K562 (cell line): Measurements from ENCODE around the gene VSIG4. TPM values are rescaled to one million over a fixed set of nuclear protein-coding genes. Genes with fewer than 3 reads are reported as not detected.

Experiments used
- ARID2 ChIP-seq: fragments of 450-650 bp; IDR thresholded peaks from 2 replicates; pipeline ENCODE4 v1.6.1; 2017; ENCODE audit warnings: antibody characterized with exemption, mild to moderate bottlenecking
- BRCA1 ChIP-seq, 2 experiments: fragments of 450-650 bp in 1 of 2; sonication (generic) in 1 of 2; formaldehyde crosslinking in 1 of 2; IDR thresholded peaks; 2 replicates each; pipeline versions ENCODE4 v1.5.0 to v1.6.1; 2017 to 2020; ENCODE audit warnings: mild to moderate bottlenecking in 1 of 2, missing genetic modification reagents in 1 of 2
- CBX5 ChIP-seq: IDR thresholded peaks from 2 replicates; pipeline ENCODE4 v1.6.1; 2014; ENCODE audit warnings: low read depth, borderline replicate concordance
- CCNT2 ChIP-seq: IDR thresholded peaks from 2 replicates; pipeline ENCODE4 v1.6.1; 2011; ENCODE audit warnings: borderline replicate concordance, low read depth, mild to moderate bottlenecking, moderate library complexity, mixed read lengths, low read length; ENCODE audit not compliant: insufficient read length; ENCODE audit errors: extremely low read depth
- CEBPB ChIP-seq: fragments of 450-650 bp; IDR thresholded peaks from 2 replicates; pipeline ENCODE4 v1.6.1; 2016; ENCODE audit warnings: missing genetic modification characterization, missing compliant biosample characterization
- CTCF ChIP-seq, 3 experiments: IDR thresholded peaks in 2 of 3; conservative IDR thresholded peaks in 1 of 3; 2 replicates each; pipeline ENCODE4 v1.5.1; 2011 to 2012; ENCODE audit warnings: low read length in 3 of 3, mild to moderate bottlenecking in 3 of 3, control low read depth in 2 of 3, improper control_type of control experiment in 1 of 3, inconsistent platforms in 1 of 3, low read depth in 1 of 3, mixed read lengths in 1 of 3, moderate library complexity in 1 of 3; ENCODE audit not compliant: insufficient read depth in 2 of 3
- FOXA1 ChIP-seq: fragments of 450-650 bp; IDR thresholded peaks from 2 replicates; pipeline ENCODE4 v1.6.1; 2016; ENCODE audit warnings: mild to moderate bottlenecking, borderline replicate concordance
- NEUROD1 ChIP-seq: fragments of 150-350 bp; IDR thresholded peaks from 2 replicates; pipeline ENCODE4 v1.6.1; 2014; ENCODE audit warnings: borderline replicate concordance, low read length, low read depth; ENCODE audit not compliant: partially characterized antibody
- SMAD2 ChIP-seq: fragments of 150-350 bp; IDR thresholded peaks from 2 replicates; pipeline ENCODE4 v1.6.1; 2014; ENCODE audit warnings: low read depth, mild to moderate bottlenecking, low read length
- SMARCC2 ChIP-seq: fragments of 450-650 bp; IDR thresholded peaks from 2 replicates; pipeline ENCODE4 v1.6.1; 2017; ENCODE audit warnings: antibody characterized with exemption, moderate library complexity, mild to moderate bottlenecking, low read depth
- SP1 ChIP-seq: sonication (generic); formaldehyde crosslinking; IDR thresholded peaks from 2 replicates; pipeline ENCODE4 v1.8.1; 2022; ENCODE audit warnings: mild to moderate bottlenecking, missing genetic modification reagents
- TOE1 ChIP-seq, 2 experiments: fragments of 450-650 bp in 1 of 2; sonication (generic) in 1 of 2; formaldehyde crosslinking in 1 of 2; IDR thresholded peaks; 2 replicates each; pipeline versions ENCODE4 v1.7.1 to v1.8.0; 2016 to 2022; ENCODE audit warnings: borderline replicate concordance in 2 of 2, mild to moderate bottlenecking in 2 of 2, antibody characterized with exemption in 1 of 2, inconsistent platforms in 1 of 2, low read depth in 1 of 2, missing genetic modification reagents in 1 of 2, moderate library complexity in 1 of 2
- ZNF644 ChIP-seq: fragments of 200-800 bp; sonication (Bioruptor generic); IDR thresholded peaks from 2 replicates; pipeline ENCODE4 v1.6.1; 2016; ENCODE audit warnings: low read depth, missing genetic modification characterization, missing compliant biosample characterization
- ZNF695 ChIP-seq: fragments of 450-650 bp; formaldehyde crosslinking; IDR thresholded peaks from 2 replicates; pipeline ENCODE4 v1.4.0; 2020; ENCODE audit warnings: mild to moderate bottlenecking, moderate library complexity
- polyA plus RNA-seq, 8 experiments: library from polyadenylated mRNA; depleted of rRNA in 4 of 8; stranded (reverse) in 5 of 8; unstranded in 3 of 8; fragments of >200 nt; fragmentation: Nextera tagmentation in 2 of 8; fragmentation: Illumina TruSeq in 1 of 8; extraction: Ambion mirVana in 2 of 8; extraction: Trizol in 1 of 8; gene quantifications; 2 replicates each; pipeline versions ENCODE4 v1.2.1 to v1.2.3, GENCODE V29; 2011 to 2014; ENCODE audit warnings: inconsistent platforms in 1 of 8, missing spikeins in 1 of 8
- total RNA-seq, 7 experiments: library from RNA; depleted of rRNA in 6 of 7; stranded (reverse); fragments of >200 nt in 6 of 7; fragmentation: Illumina TruSeq in 2 of 7; extraction: Trizol in 2 of 7; gene quantifications; 2 replicates each; pipeline versions ENCODE4 v1.2.1 to v1.2.3, GENCODE V29; 2011 to 2021; ENCODE audit warnings: low replicate concordance in 1 of 7
- TF ChIP-seq, protein P1 (sequence below): fragments of 250-450 bp; sonication (Bioruptor Pico); IDR thresholded peaks from 2 replicates; pipeline ENCODE4 v1.8.0; 2022; ENCODE audit warnings: inconsistent platforms
- TF ChIP-seq, protein P2 (sequence below): fragments of 250-450 bp; sonication (Bioruptor Pico); IDR thresholded peaks from 2 replicates; pipeline ENCODE4 v1.9.0; 2021; ENCODE audit warnings: mild to moderate bottlenecking, inconsistent platforms
- TF ChIP-seq, protein P3 (sequence below): fragments of 450-650 bp; IDR thresholded peaks from 2 replicates; pipeline ENCODE4 v1.7.1; 2018; ENCODE audit warnings: mild to moderate bottlenecking, low read depth; ENCODE audit not compliant: partially characterized antibody

Gene VSIG4
- total and polyA plus RNA-seq, 9 of the 15 experiments (the other 6 are each of a cell fraction or from before 2014, with no cell fraction given) = 0.22 to 1.6 (median 0.46) TPM; not detected in 1

GRCh38 chrX:65997978-65998717, 41.7 kb downstream of the VSIG4 start (continued):
- no peak for TF ChIP-seq CTCF (IDR thresholded peaks at IDR 0.05 in 2 of 3, conservative IDR thresholded peaks at IDR 0.05 in 1 of 3; ENCODE audit: insufficient read depth in 2 of 3, low read depth in 1 of 3, low read length in 3 of 3)
- TF ChIP-seq ZNF644 (tag) = peak; percentile 91
- TF ChIP-seq NEUROD1 = peak; percentile 79
- 0 out of 2 replicates have a peak, but pooled peaks have one; percentile 60 for TF ChIP-seq SMARCC2
- TF ChIP-seq CCNT2 = peak; percentile 98
- no peak for TF ChIP-seq CBX5
- TF ChIP-seq SP1 = peak; percentile 63
- TF ChIP-seq, protein P1, sequence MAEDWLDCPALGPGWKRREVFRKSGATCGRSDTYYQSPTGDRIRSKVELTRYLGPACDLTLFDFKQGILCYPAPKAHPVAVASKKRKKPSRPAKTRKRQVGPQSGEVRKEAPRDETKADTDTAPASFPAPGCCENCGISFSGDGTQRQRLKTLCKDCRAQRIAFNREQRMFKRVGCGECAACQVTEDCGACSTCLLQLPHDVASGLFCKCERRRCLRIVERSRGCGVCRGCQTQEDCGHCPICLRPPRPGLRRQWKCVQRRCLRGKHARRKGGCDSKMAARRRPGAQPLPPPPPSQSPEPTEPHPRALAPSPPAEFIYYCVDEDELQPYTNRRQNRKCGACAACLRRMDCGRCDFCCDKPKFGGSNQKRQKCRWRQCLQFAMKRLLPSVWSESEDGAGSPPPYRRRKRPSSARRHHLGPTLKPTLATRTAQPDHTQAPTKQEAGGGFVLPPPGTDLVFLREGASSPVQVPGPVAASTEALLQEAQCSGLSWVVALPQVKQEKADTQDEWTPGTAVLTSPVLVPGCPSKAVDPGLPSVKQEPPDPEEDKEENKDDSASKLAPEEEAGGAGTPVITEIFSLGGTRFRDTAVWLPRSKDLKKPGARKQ (CRISPR knock-in tag) = no peak
- no peak for TF ChIP-seq FOXA1
- no peak for TF ChIP-seq SMAD2
- TF ChIP-seq, protein P2, sequence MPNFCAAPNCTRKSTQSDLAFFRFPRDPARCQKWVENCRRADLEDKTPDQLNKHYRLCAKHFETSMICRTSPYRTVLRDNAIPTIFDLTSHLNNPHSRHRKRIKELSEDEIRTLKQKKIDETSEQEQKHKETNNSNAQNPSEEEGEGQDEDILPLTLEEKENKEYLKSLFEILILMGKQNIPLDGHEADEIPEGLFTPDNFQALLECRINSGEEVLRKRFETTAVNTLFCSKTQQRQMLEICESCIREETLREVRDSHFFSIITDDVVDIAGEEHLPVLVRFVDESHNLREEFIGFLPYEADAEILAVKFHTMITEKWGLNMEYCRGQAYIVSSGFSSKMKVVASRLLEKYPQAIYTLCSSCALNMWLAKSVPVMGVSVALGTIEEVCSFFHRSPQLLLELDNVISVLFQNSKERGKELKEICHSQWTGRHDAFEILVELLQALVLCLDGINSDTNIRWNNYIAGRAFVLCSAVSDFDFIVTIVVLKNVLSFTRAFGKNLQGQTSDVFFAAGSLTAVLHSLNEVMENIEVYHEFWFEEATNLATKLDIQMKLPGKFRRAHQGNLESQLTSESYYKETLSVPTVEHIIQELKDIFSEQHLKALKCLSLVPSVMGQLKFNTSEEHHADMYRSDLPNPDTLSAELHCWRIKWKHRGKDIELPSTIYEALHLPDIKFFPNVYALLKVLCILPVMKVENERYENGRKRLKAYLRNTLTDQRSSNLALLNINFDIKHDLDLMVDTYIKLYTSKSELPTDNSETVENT (CRISPR knock-in tag) = no peak
- TF ChIP-seq BRCA1 (IDR thresholded peaks at IDR 0.05) = no peak
- TF ChIP-seq BRCA1 (CRISPR knock-in tag; IDR thresholded peaks at IDR 0.05) = no peak
- TF ChIP-seq CEBPB = peak; percentile 98
- TF ChIP-seq ARID2 = no peak
- TF ChIP-seq TOE1 (IDR thresholded peaks at IDR 0.05; ENCODE audit: borderline replicate concordance) = peak; percentile 39; the same call in 1 of the 2 replicates
- no peak for TF ChIP-seq TOE1 (CRISPR knock-in tag; IDR thresholded peaks at IDR 0.05; ENCODE audit: borderline replicate concordance, low read depth)
- TF ChIP-seq, protein P3, sequence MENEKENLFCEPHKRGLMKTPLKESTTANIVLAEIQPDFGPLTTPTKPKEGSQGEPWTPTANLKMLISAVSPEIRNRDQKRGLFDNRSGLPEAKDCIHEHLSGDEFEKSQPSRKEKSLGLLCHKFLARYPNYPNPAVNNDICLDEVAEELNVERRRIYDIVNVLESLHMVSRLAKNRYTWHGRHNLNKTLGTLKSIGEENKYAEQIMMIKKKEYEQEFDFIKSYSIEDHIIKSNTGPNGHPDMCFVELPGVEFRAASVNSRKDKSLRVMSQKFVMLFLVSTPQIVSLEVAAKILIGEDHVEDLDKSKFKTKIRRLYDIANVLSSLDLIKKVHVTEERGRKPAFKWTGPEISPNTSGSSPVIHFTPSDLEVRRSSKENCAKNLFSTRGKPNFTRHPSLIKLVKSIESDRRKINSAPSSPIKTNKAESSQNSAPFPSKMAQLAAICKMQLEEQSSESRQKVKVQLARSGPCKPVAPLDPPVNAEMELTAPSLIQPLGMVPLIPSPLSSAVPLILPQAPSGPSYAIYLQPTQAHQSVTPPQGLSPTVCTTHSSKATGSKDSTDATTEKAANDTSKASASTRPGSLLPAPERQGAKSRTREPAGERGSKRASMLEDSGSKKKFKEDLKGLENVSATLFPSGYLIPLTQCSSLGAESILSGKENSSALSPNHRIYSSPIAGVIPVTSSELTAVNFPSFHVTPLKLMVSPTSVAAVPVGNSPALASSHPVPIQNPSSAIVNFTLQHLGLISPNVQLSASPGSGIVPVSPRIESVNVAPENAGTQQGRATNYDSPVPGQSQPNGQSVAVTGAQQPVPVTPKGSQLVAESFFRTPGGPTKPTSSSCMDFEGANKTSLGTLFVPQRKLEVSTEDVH = no peak
- no peak for TF ChIP-seq ZNF695 (CRISPR knock-in tag)
